SH-SY5Y (cell line): ENCODE measurements around the gene KIF3A.

ENCODE experiments used
- GATA2 ChIP-seq: IDR thresholded peaks from 2 replicates; pipeline ENCODE4 v1.6.1; 2011; ENCODE audit warnings: mild to moderate bottlenecking, low read depth, low read length
- GATA3 ChIP-seq: IDR thresholded peaks from 2 replicates; pipeline ENCODE4 v1.6.1; 2011; ENCODE audit warnings: low read depth, mild to moderate bottlenecking, low read length, moderate library complexity

GRCh38 chr5:132747616-132748440 is 10.5 kb upstream of the KIF3A start:
- TF ChIP-seq GATA3 (no peak), GATA2 (no peak)
